Parathyroid adenoma (tissue), 2 donors: ENCODE data around the gene LINGO1.

ENCODE experiments used
- H2AFZ ChIP-seq: fragments of 300-600 bp; sonication (generic); one replicate; pipeline ENCODE4 v1.7.0; 2017; ENCODE audit warnings: antibody characterized with exemption, mild to moderate bottlenecking
- H3K27ac ChIP-seq: fragments of 300-600 bp; sonication (generic); one replicate; pipeline ENCODE4 v1.7.0; 2017
- H3K27me3 ChIP-seq: fragments of 300-600 bp; sonication (generic); one replicate; pipeline ENCODE4 v1.7.0; 2017; ENCODE audit warnings: low read length; ENCODE audit not compliant: control insufficient read depth, insufficient read depth
- H3K36me3 ChIP-seq: fragments of 300-600 bp; sonication (generic); one replicate; pipeline ENCODE4 v1.7.0; 2017; ENCODE audit warnings: low read length; ENCODE audit not compliant: control insufficient read depth, insufficient read depth
- H3K4me1 ChIP-seq: fragments of 300-600 bp; sonication (generic); one replicate; pipeline ENCODE4 v1.7.0; 2017; ENCODE audit warnings: control low read depth
- H3K4me2 ChIP-seq: fragments of 300-600 bp; sonication (generic); one replicate; pipeline ENCODE4 v1.7.0; 2017; ENCODE audit warnings: low read length
- H3K4me3 ChIP-seq: fragments of 300-600 bp; sonication (generic); one replicate; pipeline ENCODE4 v1.7.0; 2017; ENCODE audit warnings: low read depth, low read length
- H3K79me2 ChIP-seq: fragments of 300-600 bp; sonication (generic); one replicate; pipeline ENCODE4 v1.7.0; 2017; ENCODE audit warnings: control low read depth
- H3K9ac ChIP-seq: fragments of 300-600 bp; sonication (generic); one replicate; pipeline ENCODE4 v1.7.0; 2017; ENCODE audit warnings: mild to moderate bottlenecking
- H3K9me3 ChIP-seq: fragments of 300-600 bp; sonication (generic); one replicate; pipeline ENCODE4 v1.7.0; 2017; ENCODE audit warnings: low read length; ENCODE audit not compliant: control insufficient read depth
- TF ChIP-seq, protein P1 (sequence below): fragments of 300-600 bp; sonication (generic); IDR thresholded peaks from one replicate; pipeline ENCODE4 v1.7.0; 2017; ENCODE audit warnings: antibody characterized with exemption, mild to moderate bottlenecking
- donor health status: primary hyperparathyroidism.

The LINGO1 gene

DNA sequence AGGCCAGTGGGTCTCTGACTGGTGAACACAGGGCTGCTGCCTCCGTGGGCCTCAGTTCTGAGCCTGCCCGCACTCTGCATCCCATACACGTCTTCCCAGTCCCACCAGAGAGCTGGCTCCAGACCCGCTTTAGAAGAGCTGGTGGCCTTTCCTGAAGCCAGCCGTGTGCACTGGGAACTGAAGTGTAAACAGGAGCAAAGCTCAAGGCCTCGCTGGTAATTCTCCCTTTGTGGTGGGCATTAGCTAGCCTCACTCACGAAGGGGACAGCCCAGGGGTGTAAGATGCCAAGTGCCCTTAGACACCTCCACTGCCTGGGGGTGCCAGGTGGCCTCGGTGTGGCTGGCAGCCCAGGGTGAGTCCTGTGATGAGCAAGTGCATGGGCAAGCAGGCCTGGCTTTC lies 12.9 kb upstream of the LINGO1 start:
- H3K36me3 ChIP-seq = no peaks in the 10 kb centered on the region
- H3K27ac ChIP-seq = no peak overlapping the region
- H3K27me3 ChIP-seq = no peaks in the 10 kb centered on the region
- no peaks in the 10 kb centered on the region for H3K4me1 ChIP-seq
- H3K9ac ChIP-seq = no peak overlapping the region
- TF ChIP-seq, protein P1, sequence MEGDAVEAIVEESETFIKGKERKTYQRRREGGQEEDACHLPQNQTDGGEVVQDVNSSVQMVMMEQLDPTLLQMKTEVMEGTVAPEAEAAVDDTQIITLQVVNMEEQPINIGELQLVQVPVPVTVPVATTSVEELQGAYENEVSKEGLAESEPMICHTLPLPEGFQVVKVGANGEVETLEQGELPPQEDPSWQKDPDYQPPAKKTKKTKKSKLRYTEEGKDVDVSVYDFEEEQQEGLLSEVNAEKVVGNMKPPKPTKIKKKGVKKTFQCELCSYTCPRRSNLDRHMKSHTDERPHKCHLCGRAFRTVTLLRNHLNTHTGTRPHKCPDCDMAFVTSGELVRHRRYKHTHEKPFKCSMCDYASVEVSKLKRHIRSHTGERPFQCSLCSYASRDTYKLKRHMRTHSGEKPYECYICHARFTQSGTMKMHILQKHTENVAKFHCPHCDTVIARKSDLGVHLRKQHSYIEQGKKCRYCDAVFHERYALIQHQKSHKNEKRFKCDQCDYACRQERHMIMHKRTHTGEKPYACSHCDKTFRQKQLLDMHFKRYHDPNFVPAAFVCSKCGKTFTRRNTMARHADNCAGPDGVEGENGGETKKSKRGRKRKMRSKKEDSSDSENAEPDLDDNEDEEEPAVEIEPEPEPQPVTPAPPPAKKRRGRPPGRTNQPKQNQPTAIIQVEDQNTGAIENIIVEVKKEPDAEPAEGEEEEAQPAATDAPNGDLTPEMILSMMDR = no peak
- no peak overlapping the region for H3K4me3 ChIP-seq
- H3K4me2 ChIP-seq = no peak overlapping the region
- no peaks in the 10 kb centered on the region for H3K9me3 ChIP-seq
- H2AFZ ChIP-seq = no peak overlapping the region
- H3K79me2 ChIP-seq = no peaks in the 10 kb centered on the region

DNA sequence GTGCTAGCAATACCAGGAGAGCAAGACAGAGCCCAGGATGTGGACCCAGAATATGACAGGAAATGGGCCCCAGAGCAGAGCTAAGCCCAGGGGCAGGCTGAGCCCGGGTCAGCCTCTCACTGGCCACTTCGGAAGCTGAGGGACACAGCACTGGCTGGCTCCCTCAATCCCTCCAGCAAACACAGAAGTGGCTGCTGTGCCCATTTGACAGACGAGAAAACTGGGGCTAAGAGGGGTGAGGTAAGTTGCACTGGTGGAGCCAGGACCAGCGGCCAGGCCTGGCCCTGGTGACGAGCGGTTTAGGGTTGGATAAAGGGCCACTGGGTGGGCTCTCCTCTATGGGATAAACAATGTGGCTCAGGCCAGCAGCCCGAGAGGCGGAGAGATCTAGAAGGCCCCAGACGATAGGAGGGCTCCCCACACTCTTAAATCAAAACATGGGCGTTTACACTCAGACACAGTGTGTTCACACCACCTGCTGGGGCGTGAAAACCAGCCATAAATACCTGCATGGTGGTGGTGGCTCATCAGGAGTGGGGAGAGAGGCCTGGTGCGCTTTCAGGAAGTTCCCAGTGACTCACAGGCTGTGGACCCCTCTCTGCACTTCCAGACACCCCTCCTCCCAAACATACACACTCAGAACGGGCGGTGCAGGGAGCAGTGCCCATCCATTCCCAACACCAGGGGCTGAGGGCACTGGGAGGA lies 12.0 kb upstream of the LINGO1 start:
- Histone ChIP-seq H3K9ac (no peak overlapping the region), H2AFZ (no peak overlapping the region), H3K4me1 (no peaks in the 10 kb centered on the region), H3K36me3 (no peaks in the 10 kb centered on the region), H3K27ac (no peak overlapping the region), H3K4me2 (no peak overlapping the region), H3K9me3 (no peaks in the 10 kb centered on the region), H3K79me2 (no peaks in the 10 kb centered on the region), H3K4me3 (no peak overlapping the region), H3K27me3 (no peaks in the 10 kb centered on the region)
- TF ChIP-seq, protein P1 = no peak

DNA sequence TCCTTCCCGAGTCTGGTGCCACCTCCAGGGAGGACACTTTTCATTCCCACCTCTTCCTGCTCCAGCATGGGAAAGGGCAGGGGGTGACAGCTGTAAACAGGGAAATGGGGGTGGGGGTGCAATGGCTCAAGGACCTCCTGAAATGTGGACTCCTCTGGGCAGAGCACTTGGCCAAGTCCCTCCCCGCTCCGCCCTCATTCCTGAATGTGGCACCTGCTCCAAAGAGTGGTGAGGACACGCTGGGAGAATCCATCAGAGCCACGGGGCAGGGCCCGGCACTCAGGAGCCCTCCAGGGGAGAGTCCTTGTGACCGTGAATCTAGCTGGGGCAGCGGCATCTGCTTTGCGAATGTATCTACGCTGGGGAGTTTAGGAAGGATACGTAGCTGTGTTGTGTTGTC lies 11.1 kb upstream of the LINGO1 start:
- H3K36me3 ChIP-seq = no peaks in the 10 kb centered on the region
- H3K4me3 ChIP-seq = no peak overlapping the region
- TF ChIP-seq, protein P1 = no peak
- no peaks in the 10 kb centered on the region for H3K9me3 ChIP-seq
- no peak overlapping the region for H3K9ac ChIP-seq
- H3K27ac ChIP-seq = no peak overlapping the region
- H3K79me2 ChIP-seq = no peaks in the 10 kb centered on the region
- no peak overlapping the region for H3K4me2 ChIP-seq
- no peaks in the 10 kb centered on the region for H3K27me3 ChIP-seq
- no peak overlapping the region for H2AFZ ChIP-seq
- H3K4me1 ChIP-seq = no peaks in the 10 kb centered on the region

DNA sequence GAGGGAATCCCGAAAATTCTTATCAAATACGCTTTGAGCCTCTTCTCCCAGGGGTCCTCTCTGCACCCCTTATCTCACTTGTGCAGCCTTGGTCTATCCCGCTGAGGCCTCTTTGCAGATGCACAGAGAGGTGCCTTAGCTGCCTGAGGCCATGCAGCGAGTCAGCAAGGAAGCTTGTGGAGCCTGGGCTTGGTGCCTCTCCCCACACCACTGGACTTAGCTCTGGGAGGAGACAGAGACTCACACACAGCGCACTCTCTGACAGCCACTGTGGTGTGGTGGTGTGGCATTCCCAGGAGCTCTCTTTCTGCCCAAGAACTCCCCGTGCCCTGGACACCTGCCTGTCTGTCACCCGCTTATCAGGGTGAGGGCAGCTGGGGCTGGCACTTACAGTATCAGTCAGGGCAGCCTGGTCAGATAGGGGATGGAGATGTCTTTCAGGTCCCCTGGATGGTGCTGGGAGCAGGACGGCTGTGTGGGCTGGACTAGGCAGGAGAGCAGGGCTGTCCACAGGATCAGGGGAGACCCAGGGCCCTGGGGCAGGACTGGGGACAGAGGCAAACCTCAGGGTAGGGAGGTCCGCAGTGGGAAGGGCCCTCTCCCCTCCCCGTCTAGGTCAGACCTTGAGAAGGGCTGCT lies 10.2 kb upstream of the LINGO1 start:
- no peak overlapping the region for H3K4me3 ChIP-seq
- no peak overlapping the region for H3K4me2 ChIP-seq
- H3K27ac ChIP-seq = no peak overlapping the region
- TF ChIP-seq, protein P1 = no peak
- no peaks in the 10 kb centered on the region for H3K79me2 ChIP-seq
- H3K36me3 ChIP-seq = no peaks in the 10 kb centered on the region
- no peaks in the 10 kb centered on the region for H3K9me3 ChIP-seq
- no peaks in the 10 kb centered on the region for H3K27me3 ChIP-seq
- no peak overlapping the region for H2AFZ ChIP-seq
- no peaks in the 10 kb centered on the region for H3K4me1 ChIP-seq
- H3K9ac ChIP-seq = no peak overlapping the region

DNA sequence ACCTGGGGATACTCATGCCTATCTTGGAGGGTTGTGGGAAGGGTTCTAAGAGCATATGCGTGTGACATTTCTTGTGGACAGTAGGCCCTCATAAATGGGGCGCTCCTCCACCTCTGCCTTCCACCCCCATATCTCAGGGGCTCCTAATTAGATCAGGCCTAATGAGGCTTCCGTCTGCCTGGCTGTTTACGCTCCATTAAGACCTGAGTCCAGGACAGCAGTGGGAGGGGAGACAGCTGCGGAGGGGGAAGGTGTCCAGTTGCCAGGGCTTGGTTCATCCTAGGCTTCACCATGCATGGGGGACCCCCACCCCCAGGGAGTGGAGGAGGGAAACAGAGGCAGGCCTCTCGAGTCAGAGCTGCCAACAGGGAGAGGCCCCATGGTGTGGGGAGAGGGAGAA lies 9.3 kb upstream of the LINGO1 start:
- Histone ChIP-seq H3K36me3 (no peaks in the 10 kb centered on the region), H3K9ac (no peak overlapping the region), H3K9me3 (no peaks in the 10 kb centered on the region), H3K27ac (no peak overlapping the region), H3K27me3 (no peaks in the 10 kb centered on the region), H3K4me2 (no peak overlapping the region), H2AFZ (no peak overlapping the region), H3K4me1 (no peaks in the 10 kb centered on the region), H3K4me3 (no peak overlapping the region), H3K79me2 (no peaks in the 10 kb centered on the region)
- TF ChIP-seq, protein P1 = no peak
